Fibroblast of lung (primary cell): ENCODE results near the gene UBAP1L. TPM values are rescaled to one million over a fixed set of nuclear protein-coding genes. Genes with fewer than 3 reads are reported as not detected.
"Not testable (repeated sequence)": the region's sequence is repeated elsewhere in the genome, so short reads cannot be mapped to it uniquely, and the experiment has no call there.

Experiments
- DNase-seq, 2 donors: peaks; one replicate each; pipeline versions ENCODE4 v3.0.0 to v3.0.0-alpha.2; 2010; ENCODE audit warnings: low read depth in 2 of 2
- H2AFZ ChIP-seq: 2 replicates; pipeline ENCODE4 v1.5.1; 2012; ENCODE audit warnings: low read length, control low read depth, inconsistent platforms
- H3K27ac ChIP-seq: 2 replicates; pipeline ENCODE4 v1.5.1; 2011; ENCODE audit warnings: low read length, control low read depth; ENCODE audit not compliant: insufficient read depth
- H3K27me3 ChIP-seq: 2 replicates; pipeline ENCODE4 v1.5.1; 2011; ENCODE audit warnings: mild to moderate bottlenecking, low read length; ENCODE audit not compliant: control insufficient read depth, insufficient read depth
- H3K36me3 ChIP-seq: 2 replicates; pipeline ENCODE4 v1.5.1; 2011; ENCODE audit warnings: low read length; ENCODE audit not compliant: control insufficient read depth, insufficient read depth
- H3K4me1 ChIP-seq: 2 replicates; pipeline ENCODE4 v1.5.1; 2011; ENCODE audit warnings: low read length; ENCODE audit not compliant: control insufficient read depth, insufficient read depth; ENCODE audit errors: extremely low read depth
- H3K4me2 ChIP-seq: 2 replicates; pipeline ENCODE4 v1.5.1; 2011; ENCODE audit warnings: low read length, control low read depth; ENCODE audit not compliant: insufficient read depth; ENCODE audit errors: extremely low read depth
- H3K4me3 ChIP-seq, 4 experiments: fragments of 200-600 bp in 1 of 4; sonication (generic) in 1 of 4; replicated peaks in 1 of 4; 2 replicates each; pipeline ENCODE4 v1.5.1; 2011 to 2016; ENCODE audit warnings: low read length in 4 of 4, low read depth in 3 of 4, mild to moderate bottlenecking in 3 of 4, control low read depth in 2 of 4, inconsistent platforms in 1 of 4, mixed read lengths in 1 of 4; ENCODE audit not compliant: insufficient read depth in 1 of 4; ENCODE audit errors: control extremely low read depth in 1 of 4
- H3K79me2 ChIP-seq: 2 replicates; pipeline ENCODE4 v1.5.1; 2012; ENCODE audit warnings: mild to moderate bottlenecking, low read length, inconsistent platforms; ENCODE audit not compliant: control insufficient read depth, insufficient read depth
- H3K9ac ChIP-seq: 2 replicates; pipeline ENCODE4 v1.5.1; 2011; ENCODE audit warnings: mild to moderate bottlenecking, low read length, control low read depth; ENCODE audit not compliant: insufficient read depth
- H3K9me3 ChIP-seq: 2 replicates; pipeline ENCODE4 v1.5.1; 2012; ENCODE audit warnings: low read depth, low read length; ENCODE audit not compliant: control insufficient read depth, insufficient read depth
- H4K20me1 ChIP-seq: 2 replicates; pipeline ENCODE4 v1.5.1; 2011; ENCODE audit warnings: low read length; ENCODE audit not compliant: control insufficient read depth, insufficient read depth; ENCODE audit errors: extremely low read depth
- EZH2 ChIP-seq: IDR thresholded peaks from 2 replicates; pipeline ENCODE4 v1.5.1; 2012; ENCODE audit warnings: low read length, control low read depth, mild to moderate bottlenecking; ENCODE audit errors: missing control alignments
- polyA plus RNA-seq, 2 donors: library from polyadenylated mRNA; depleted of rRNA in 1 of 2; stranded (reverse) in 1 of 2; unstranded in 1 of 2; fragments of >200 nt; gene quantifications; 2 replicates each; pipeline ENCODE4 v1.2.1, GENCODE V29; 2011 to 2012; ENCODE audit warnings: missing spikeins in 1 of 2
- total RNA-seq: library from RNA; depleted of rRNA; stranded (reverse); fragments of >200 nt; gene quantifications from 2 replicates; pipeline ENCODE4 v1.2.1, GENCODE V29; 2014
- TF ChIP-seq, protein P1 (sequence below), 2 donors: IDR thresholded peaks in 1 of 2; conservative IDR thresholded peaks in 1 of 2; 1 replicate in 1 of 2; 2 replicates in 1 of 2; pipeline ENCODE4 v1.5.1; 2011 to 2012; ENCODE audit warnings: low read length in 2 of 2, control low read depth in 1 of 2, inconsistent platforms in 1 of 2, low read depth in 1 of 2, mild to moderate bottlenecking in 1 of 2

UBAP1L gene
- total and polyA plus RNA-seq, 2 donors (not counting 1 experiment from before 2014, with no cell fraction given), result 0.33 to 0.99 TPM

DNA sequence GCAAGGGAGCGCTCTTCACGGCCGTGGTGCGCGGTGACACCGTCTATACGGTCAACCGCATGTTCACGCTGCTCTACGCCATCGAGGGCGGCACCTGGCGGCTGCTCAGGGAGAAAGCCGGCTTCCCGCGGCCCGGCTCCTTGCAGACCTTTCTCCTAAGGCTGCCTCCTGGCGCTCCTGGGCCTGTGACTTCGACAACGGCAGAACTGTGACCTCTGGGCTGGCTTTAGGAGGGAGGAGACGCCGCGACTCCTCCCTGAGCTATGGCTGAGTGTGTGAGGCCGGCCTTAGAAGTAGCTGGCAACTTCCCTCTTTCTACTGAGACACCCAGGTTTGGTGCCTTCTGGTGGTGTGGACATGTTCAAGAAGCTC lies 37.0 kb downstream of the UBAP1L start:
- no peak overlapping the region for H3K4me2 ChIP-seq
- H3K9me3 ChIP-seq, result no peaks in the 10 kb centered on the region
- H3K4me3 ChIP-seq, result no peak overlapping the region
- H3K27me3 ChIP-seq, result peaks cover 2% of the 10 kb centered on the region
- H3K4me1 ChIP-seq, result peaks cover 3% of the 10 kb centered on the region
- no peak overlapping the region for H2AFZ ChIP-seq
- H3K36me3 ChIP-seq, result no peaks in the 10 kb centered on the region
- H3K9ac ChIP-seq, result no peak overlapping the region
- DNase-seq, result peak in 1 of 2 donors; percentile 41
- no peaks in the 10 kb centered on the region for H3K79me2 ChIP-seq
- TF ChIP-seq, protein P1, sequence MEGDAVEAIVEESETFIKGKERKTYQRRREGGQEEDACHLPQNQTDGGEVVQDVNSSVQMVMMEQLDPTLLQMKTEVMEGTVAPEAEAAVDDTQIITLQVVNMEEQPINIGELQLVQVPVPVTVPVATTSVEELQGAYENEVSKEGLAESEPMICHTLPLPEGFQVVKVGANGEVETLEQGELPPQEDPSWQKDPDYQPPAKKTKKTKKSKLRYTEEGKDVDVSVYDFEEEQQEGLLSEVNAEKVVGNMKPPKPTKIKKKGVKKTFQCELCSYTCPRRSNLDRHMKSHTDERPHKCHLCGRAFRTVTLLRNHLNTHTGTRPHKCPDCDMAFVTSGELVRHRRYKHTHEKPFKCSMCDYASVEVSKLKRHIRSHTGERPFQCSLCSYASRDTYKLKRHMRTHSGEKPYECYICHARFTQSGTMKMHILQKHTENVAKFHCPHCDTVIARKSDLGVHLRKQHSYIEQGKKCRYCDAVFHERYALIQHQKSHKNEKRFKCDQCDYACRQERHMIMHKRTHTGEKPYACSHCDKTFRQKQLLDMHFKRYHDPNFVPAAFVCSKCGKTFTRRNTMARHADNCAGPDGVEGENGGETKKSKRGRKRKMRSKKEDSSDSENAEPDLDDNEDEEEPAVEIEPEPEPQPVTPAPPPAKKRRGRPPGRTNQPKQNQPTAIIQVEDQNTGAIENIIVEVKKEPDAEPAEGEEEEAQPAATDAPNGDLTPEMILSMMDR (conservative IDR thresholded peaks at IDR 0.05 in 1 of 2, IDR thresholded peaks at IDR 0.05 in 1 of 2; ENCODE audit: low read depth in 1 of 2, low read length in 2 of 2), result peak in 1 of 2 donors; percentile 35
- TF ChIP-seq EZH2, result no peak
- H3K27ac ChIP-seq, result no peak overlapping the region
- H4K20me1 ChIP-seq, result no peaks in the 10 kb centered on the region

DNA sequence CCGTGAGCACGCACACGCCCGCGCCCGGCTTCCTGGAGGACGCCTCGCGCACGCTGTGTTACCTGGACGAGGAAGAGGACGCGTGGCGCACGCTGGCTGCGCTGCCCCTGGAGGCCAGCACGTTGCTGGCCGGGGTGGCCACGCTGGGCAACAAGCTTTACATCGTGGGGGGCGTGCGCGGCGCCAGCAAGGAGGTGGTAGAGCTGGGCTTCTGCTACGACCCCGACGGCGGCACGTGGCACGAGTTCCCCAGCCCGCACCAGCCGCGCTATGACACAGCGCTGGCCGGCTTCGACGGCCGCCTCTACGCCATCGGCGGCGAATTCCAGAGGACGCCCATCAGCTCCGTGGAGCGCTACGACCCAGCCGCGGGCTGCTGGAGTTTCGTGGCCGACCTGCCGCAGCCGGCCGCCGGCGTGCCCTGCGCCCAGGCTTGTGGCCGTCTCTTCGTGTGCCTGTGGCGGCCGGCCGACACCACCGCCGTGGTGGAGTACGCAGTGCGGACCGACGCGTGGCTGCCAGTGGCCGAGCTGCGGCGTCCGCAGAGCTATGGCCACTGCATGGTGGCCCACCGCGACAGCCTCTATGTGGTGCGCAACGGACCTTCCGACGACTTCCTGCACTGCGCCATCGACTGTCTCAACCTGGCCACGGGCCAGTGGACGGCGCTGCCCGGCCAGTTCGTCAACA lies 37.6 kb downstream of the UBAP1L start:
- Histone ChIP-seq H2AFZ (no peak overlapping the region), H3K36me3 (no peaks in the 10 kb centered on the region), H3K4me3 (no peak overlapping the region), H3K27ac (no peak overlapping the region), H4K20me1 (no peaks in the 10 kb centered on the region), H3K27me3 (peaks cover 2% of the 10 kb centered on the region), H3K9ac (no peak overlapping the region), H3K4me1 (no peaks in the 10 kb centered on the region), H3K79me2 (no peaks in the 10 kb centered on the region), H3K9me3 (no peaks in the 10 kb centered on the region), H3K4me2 (no peak overlapping the region)
- no peak for DNase-seq
- TF ChIP-seq EZH2, result no peak
- TF ChIP-seq, protein P1 (conservative IDR thresholded peaks at IDR 0.05 in 1 of 2, IDR thresholded peaks at IDR 0.05 in 1 of 2; ENCODE audit: low read depth in 1 of 2, low read length in 2 of 2), result no peak

DNA sequence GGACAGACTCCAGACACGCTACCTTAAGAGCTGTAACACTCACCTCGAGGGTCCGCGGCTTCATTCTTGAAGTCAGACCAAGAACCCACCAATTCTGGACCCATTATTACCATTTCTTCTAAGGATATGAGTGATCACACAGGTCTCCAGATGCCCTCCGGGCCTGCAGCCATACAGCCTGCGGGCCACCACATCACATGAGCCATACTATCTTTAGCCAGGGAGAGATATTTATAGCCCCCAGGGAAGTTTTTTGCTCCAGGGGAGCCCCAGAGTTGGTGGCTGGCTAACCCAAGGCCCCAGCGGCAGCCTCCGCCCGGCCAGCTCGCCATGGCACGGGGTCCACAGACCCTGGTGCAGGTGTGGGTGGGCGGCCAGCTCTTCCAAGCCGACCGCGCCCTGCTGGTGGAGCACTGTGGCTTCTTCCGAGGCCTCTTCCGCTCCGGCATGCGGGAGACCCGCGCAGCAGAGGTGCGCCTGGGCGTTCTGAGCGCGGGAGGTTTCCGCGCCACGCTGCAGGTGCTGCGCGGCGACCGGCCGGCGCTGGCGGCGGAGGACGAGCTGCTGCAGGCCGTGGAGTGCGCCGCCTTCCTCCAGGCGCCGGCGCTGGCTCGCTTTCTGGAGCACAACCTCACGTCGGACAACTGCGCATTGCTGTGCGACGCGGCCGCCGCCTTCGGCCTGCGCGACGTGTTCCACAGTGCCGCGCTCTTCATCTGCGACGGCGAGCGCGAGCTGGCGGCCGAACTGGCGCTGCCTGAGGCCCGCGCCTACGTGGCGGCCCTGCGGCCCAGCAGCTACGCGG lies 38.3 kb downstream of the UBAP1L start, which contains the start of gene KBTBD13:
Gene KBTBD13, plus strand, starts transcription at position 261 of the 805 bp plus-strand sequence. Its CDS starts 70 bp downstream, at position 331.
- H3K27ac ChIP-seq, result no peak within 1 kb of the TSS
- no peak for DNase-seq
- no peak within 1 kb of the TSS for H3K4me3 ChIP-seq
- no peaks in the 10 kb centered on the region for H3K79me2 ChIP-seq
- no peaks in the 10 kb centered on the region for H4K20me1 ChIP-seq
- H2AFZ ChIP-seq, result no peak within 1 kb of the TSS
- no peaks in the 10 kb centered on the region for H3K36me3 ChIP-seq
- TF ChIP-seq, protein P1 (conservative IDR thresholded peaks at IDR 0.05 in 1 of 2, IDR thresholded peaks at IDR 0.05 in 1 of 2; ENCODE audit: low read depth in 1 of 2, low read length in 2 of 2), result no peak
- no peak for TF ChIP-seq EZH2
- H3K4me2 ChIP-seq, result no peak within 1 kb of the TSS
- no peaks in the 10 kb centered on the region for H3K9me3 ChIP-seq
- H3K4me1 ChIP-seq, result peaks cover 5% of the 10 kb centered on the region
- peaks cover 2% of the 10 kb centered on the region for H3K27me3 ChIP-seq
- H3K9ac ChIP-seq, result no peak within 1 kb of the TSS

DNA sequence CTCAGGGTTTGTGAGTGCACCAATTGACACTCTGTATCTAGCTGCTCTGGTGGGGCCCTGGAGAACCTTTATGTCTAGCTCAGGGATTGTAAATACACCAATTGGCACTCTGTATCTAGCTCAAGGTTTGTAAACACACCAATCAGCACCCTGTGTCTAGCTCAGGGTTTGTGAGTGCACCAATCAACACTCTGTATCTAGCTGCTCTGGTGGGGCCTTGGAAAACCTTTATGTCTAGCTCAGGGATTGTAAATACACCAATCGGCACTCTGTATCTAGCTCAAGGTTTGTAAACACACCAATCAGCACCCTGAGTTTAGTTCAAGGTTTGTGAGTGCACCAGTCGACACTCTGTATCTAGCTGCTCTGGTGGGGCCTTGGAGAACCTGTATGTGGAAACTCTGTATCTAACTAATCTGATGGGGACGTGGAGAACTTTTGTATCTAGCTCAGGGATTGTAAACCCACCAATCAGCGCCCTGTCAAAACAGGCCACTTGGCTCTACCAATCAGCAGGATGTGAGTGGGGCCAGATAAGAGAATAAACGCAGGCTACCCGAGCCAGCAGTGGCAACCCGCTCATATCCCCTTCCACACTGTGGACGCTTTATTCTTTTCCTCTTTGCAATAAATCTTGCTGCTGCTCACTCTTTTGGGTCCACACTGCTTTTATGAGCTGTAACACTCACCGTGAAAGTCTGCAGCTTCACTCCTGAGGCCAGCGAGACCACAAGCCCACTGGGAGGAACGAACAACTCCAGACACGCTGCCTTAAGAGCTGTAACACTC lies 39.2 kb downstream of the UBAP1L start:
- not testable (repeated sequence) for H3K9ac ChIP-seq, DNase-seq, H3K4me3 ChIP-seq, H4K20me1 ChIP-seq, H3K9me3 ChIP-seq, H2AFZ ChIP-seq, H3K27ac ChIP-seq, H3K36me3 ChIP-seq, H3K27me3 ChIP-seq, H3K79me2 ChIP-seq, H3K4me2 ChIP-seq
- peaks cover 14% of the 10 kb centered on the region for H3K4me1 ChIP-seq
